Hepatocyte (in vitro differentiated cells): ENCODE data around the gene MTAP. TPM values are rescaled to one million over a fixed set of nuclear protein-coding genes. Genes with fewer than 3 reads are reported as not detected.

Experiments used
- DNase-seq: peaks from one replicate; pipeline ENCODE4 v3.0.0-alpha.2; 2016; ENCODE audit warnings: low spot score
- H2AFZ ChIP-seq: fragments of 200-600 bp; sonication (generic); 2 replicates; pipeline ENCODE4 v1.6.0; 2016; ENCODE audit warnings: antibody characterized with exemption, mild to moderate bottlenecking
- H3K27ac ChIP-seq: fragments of 200-600 bp; sonication (generic); 2 replicates; pipeline ENCODE4 v1.5.1; 2016; ENCODE audit warnings: mild to moderate bottlenecking
- H3K27me3 ChIP-seq: fragments of 200-600 bp; sonication (generic); 2 replicates; pipeline ENCODE4 v1.6.1; 2016
- H3K36me3 ChIP-seq: fragments of 200-600 bp; sonication (generic); replicated peaks from 2 replicates; pipeline ENCODE4 v1.5.1; 2016; ENCODE audit warnings: low read depth; ENCODE audit not compliant: insufficient read depth
- H3K4me1 ChIP-seq: fragments of 200-600 bp; sonication (generic); 2 replicates; pipeline ENCODE4 v1.5.1; 2016; ENCODE audit warnings: mild to moderate bottlenecking, moderate library complexity; ENCODE audit not compliant: insufficient read depth
- H3K4me2 ChIP-seq: fragments of 200-600 bp; sonication (generic); 2 replicates; pipeline ENCODE4 v1.6.0; 2016
- H3K4me3 ChIP-seq: fragments of 200-600 bp; sonication (generic); 2 replicates; pipeline ENCODE4 v1.5.1; 2016; ENCODE audit warnings: mild to moderate bottlenecking
- H3K79me2 ChIP-seq: fragments of 200-600 bp; sonication (generic); 2 replicates; pipeline ENCODE4 v1.6.0; 2017; ENCODE audit warnings: mild to moderate bottlenecking
- H3K9me2 ChIP-seq: fragments of 200-600 bp; sonication (generic); replicated peaks from 2 replicates; pipeline ENCODE4 v1.6.0; 2017; ENCODE audit warnings: mild to moderate bottlenecking; ENCODE audit not compliant: insufficient read depth
- H3K9me3 ChIP-seq: fragments of 200-600 bp; sonication (generic); 2 replicates; pipeline ENCODE4 v1.5.1; 2016; ENCODE audit warnings: low read depth, mild to moderate bottlenecking
- H4K20me1 ChIP-seq: fragments of 200-600 bp; sonication (generic); 2 replicates; pipeline ENCODE4 v1.6.0; 2016; ENCODE audit warnings: mild to moderate bottlenecking; ENCODE audit not compliant: insufficient read depth, poor library complexity, severe bottlenecking
- EZH2 ChIP-seq: fragments of 200-600 bp; sonication (generic); IDR thresholded peaks from 2 replicates; pipeline ENCODE4 v1.6.1; 2016; ENCODE audit warnings: antibody characterized with exemption, mild to moderate bottlenecking, borderline replicate concordance
- EZH2phosphoT487 ChIP-seq: fragments of 200-600 bp; sonication (generic); IDR thresholded peaks from one replicate; pipeline ENCODE4 v1.6.1; 2018; ENCODE audit warnings: antibody characterized with exemption, mild to moderate bottlenecking, low read depth, moderate library complexity; ENCODE audit not compliant: unreplicated experiment, severe bottlenecking
- WGBS: methylation state at CpG from one replicate; pipeline ENCODE4 v1.1.6; 2016; ENCODE audit warnings: low lambda C conversion rate; ENCODE audit errors: missing lambda C conversion rate; 5-methylcytosine and 5-hydroxymethylcytosine counted together
- polyA plus RNA-seq: library from polyadenylated mRNA; unstranded; fragments of >200 nt; fragmentation: Nextera tagmentation; extraction: Ambion mirVana; gene quantifications from 2 replicates; pipeline ENCODE4 v1.2.1, GENCODE V29; 2016
- total RNA-seq: library from RNA; depleted of rRNA; stranded (reverse); fragments of >200 nt; gene quantifications from 2 replicates; pipeline ENCODE4 v1.2.3, GENCODE V29; 2014
- TF ChIP-seq, protein P1 (sequence below): fragments of 200-600 bp; sonication (generic); IDR thresholded peaks from 2 replicates; pipeline ENCODE4 v1.5.1; 2016; ENCODE audit warnings: antibody characterized with exemption, mild to moderate bottlenecking; ENCODE audit not compliant: poor library complexity

The MTAP gene
- total and polyA plus RNA-seq, 2 experiments from 2014 or later: 21.2 to 38.8 TPM

DNA sequence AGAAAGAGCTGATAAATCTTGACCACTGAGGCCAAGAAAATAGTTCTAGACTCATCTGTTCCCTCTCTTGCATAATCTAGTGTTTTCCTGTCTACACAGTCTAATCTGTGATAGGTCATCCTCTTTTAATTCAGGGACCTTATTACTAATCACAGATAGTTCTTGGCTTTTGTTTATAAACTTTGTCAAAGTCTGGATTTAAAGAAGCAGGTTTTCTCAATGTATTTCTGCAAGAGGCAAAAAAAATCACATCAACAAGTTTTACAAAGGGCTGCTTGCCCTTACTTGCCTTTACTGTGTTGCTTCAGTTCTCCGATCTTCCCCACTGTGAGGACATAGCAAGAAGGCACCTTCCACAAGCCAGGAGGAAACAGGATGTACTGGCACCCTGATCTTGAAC, 43.9 kb upstream of the MTAP start:
- no peak overlapping the region for H2AFZ ChIP-seq
- H3K27ac ChIP-seq: no peak overlapping the region
- 94% methylated on average over 1 of the region's 1 CpG for WGBS

DNA sequence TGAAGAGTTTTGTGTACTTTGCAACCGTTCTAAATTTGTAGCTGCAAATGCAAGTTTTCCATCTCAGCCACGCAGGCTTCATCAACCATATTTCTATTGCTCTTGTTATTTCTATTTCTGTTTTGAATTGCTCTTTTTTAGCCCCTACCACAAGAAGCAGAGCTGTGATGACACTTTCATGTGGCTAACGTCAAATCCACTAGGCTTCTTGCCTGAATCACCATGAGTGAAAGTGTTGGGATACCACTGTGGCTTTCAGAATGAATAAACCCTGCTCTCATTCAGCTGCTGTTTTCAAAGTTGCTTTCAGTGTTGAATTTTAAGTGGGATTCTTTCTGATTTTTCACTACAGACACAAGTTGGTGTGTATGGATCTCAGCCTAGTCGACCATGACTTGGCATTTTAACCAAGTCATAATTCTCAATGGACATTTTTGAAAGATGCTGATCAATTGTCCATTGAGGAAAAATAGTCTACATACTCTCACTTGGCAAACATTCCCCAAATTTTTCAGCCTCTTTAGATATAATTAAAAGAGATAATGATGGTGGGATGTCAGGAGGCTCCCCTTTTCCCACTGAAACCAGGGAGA, 41.0 kb upstream of the MTAP start:
- Histone ChIP-seq H3K27me3 (peaks cover 3% of the 10 kb centered on the region), H4K20me1 (no peaks in the 10 kb centered on the region), H3K27ac (no peak overlapping the region), H3K4me2 (no peak overlapping the region), H2AFZ (no peak overlapping the region), H3K4me1 (no peaks in the 10 kb centered on the region), H3K36me3 (no peaks in the 10 kb centered on the region), H3K9me3 (no peaks in the 10 kb centered on the region), H3K79me2 (no peaks in the 10 kb centered on the region), H3K4me3 (no peak overlapping the region), H3K9me2 (no peaks in the 10 kb centered on the region)
- TF ChIP-seq EZH2: no peak
- no peak for TF ChIP-seq EZH2phosphoT487
- TF ChIP-seq, protein P1, sequence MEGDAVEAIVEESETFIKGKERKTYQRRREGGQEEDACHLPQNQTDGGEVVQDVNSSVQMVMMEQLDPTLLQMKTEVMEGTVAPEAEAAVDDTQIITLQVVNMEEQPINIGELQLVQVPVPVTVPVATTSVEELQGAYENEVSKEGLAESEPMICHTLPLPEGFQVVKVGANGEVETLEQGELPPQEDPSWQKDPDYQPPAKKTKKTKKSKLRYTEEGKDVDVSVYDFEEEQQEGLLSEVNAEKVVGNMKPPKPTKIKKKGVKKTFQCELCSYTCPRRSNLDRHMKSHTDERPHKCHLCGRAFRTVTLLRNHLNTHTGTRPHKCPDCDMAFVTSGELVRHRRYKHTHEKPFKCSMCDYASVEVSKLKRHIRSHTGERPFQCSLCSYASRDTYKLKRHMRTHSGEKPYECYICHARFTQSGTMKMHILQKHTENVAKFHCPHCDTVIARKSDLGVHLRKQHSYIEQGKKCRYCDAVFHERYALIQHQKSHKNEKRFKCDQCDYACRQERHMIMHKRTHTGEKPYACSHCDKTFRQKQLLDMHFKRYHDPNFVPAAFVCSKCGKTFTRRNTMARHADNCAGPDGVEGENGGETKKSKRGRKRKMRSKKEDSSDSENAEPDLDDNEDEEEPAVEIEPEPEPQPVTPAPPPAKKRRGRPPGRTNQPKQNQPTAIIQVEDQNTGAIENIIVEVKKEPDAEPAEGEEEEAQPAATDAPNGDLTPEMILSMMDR: no peak
- no peak for DNase-seq
- WGBS: 64% methylated on average over 4 of the region's 4 CpGs

More for the DNA sequence above, 43.9 kb upstream of the MTAP start:
- H3K27me3 ChIP-seq: peaks cover 3% of the 10 kb centered on the region
- H3K4me2 ChIP-seq: no peak overlapping the region
- TF ChIP-seq EZH2: no peak
- no peak for TF ChIP-seq EZH2phosphoT487
- TF ChIP-seq, protein P1: no peak
- no peaks in the 10 kb centered on the region for H3K4me1 ChIP-seq
- no peaks in the 10 kb centered on the region for H4K20me1 ChIP-seq
- no peaks in the 10 kb centered on the region for H3K9me3 ChIP-seq
- no peaks in the 10 kb centered on the region for H3K9me2 ChIP-seq
- no peak overlapping the region for H3K4me3 ChIP-seq
- DNase-seq: no peak
- no peaks in the 10 kb centered on the region for H3K79me2 ChIP-seq
- H3K36me3 ChIP-seq: no peaks in the 10 kb centered on the region

DNA sequence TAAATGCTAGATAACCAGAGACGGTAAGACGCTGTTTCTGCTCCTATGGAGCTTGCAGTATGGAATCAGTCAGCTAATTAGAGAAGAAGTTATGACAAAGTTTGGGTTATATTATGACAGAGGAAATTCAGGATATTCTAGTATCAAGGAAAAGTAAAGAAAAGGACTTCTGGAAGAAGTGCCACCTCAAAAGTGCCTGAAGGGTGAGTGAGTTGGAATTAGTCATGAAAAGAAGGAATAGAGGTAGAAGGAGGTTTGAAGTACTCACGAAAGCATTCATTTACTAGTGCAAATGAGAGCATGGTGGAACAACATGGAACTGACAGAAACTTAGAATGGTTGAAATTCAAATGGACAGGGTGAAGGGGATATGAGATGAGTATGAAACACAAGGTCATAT, 40.4 kb upstream of the MTAP start:
- Histone ChIP-seq H4K20me1 (no peaks in the 10 kb centered on the region), H3K9me2 (no peaks in the 10 kb centered on the region), H3K27me3 (peaks cover 3% of the 10 kb centered on the region), H3K4me1 (no peaks in the 10 kb centered on the region), H3K36me3 (no peaks in the 10 kb centered on the region), H3K4me2 (no peak overlapping the region), H2AFZ (no peak overlapping the region), H3K79me2 (no peaks in the 10 kb centered on the region), H3K4me3 (no peak overlapping the region), H3K27ac (no peak overlapping the region), H3K9me3 (no peaks in the 10 kb centered on the region)
- no peak for TF ChIP-seq EZH2phosphoT487
- no peak for TF ChIP-seq EZH2
- TF ChIP-seq, protein P1: no peak
- 88% methylated on average over 3 of the region's 3 CpGs for WGBS
- no peak for DNase-seq

DNA sequence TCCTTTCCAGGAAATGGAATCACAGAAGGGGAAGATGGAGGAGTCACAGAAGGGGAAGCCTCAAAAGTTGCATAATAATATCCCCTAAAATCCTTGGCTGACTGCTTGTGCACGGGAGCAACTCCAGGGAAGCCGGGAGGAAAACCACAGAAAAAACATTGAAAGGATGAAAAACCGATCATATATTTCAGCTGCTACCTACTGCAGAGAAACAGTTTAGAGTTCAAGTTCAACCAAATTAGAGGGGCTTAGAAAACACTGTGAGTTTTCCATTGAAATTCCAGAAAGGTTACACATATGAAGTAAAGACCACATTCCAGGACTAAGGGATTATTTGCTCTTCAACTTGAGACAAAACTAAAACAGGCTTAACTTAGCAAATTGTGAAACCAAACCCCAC, 37.6 kb upstream of the MTAP start:
- TF ChIP-seq EZH2phosphoT487: no peak
- TF ChIP-seq EZH2: no peak
- TF ChIP-seq, protein P1: no peak
- Histone ChIP-seq H3K4me1 (no peaks in the 10 kb centered on the region), H3K4me3 (no peak overlapping the region), H2AFZ (no peak overlapping the region), H3K4me2 (no peak overlapping the region), H3K27me3 (peaks cover 3% of the 10 kb centered on the region), H3K27ac (no peak overlapping the region), H3K9me3 (no peaks in the 10 kb centered on the region), H3K36me3 (no peaks in the 10 kb centered on the region), H4K20me1 (no peaks in the 10 kb centered on the region), H3K79me2 (no peaks in the 10 kb centered on the region), H3K9me2 (no peaks in the 10 kb centered on the region)
- no peak for DNase-seq
- 69% methylated on average over 3 of the region's 3 CpGs for WGBS
